DMS79 (cell line): ENCODE data around the gene PCDHB1.
A peak's percentile ranks its signal among the peaks of the same experiment; 100 is the strongest.

Experiments
- DNase-seq: peaks from one replicate; lab custom pipeline; 2025; lab: John Stamatoyannopoulos, UW

Gene PCDHB1, protein sequence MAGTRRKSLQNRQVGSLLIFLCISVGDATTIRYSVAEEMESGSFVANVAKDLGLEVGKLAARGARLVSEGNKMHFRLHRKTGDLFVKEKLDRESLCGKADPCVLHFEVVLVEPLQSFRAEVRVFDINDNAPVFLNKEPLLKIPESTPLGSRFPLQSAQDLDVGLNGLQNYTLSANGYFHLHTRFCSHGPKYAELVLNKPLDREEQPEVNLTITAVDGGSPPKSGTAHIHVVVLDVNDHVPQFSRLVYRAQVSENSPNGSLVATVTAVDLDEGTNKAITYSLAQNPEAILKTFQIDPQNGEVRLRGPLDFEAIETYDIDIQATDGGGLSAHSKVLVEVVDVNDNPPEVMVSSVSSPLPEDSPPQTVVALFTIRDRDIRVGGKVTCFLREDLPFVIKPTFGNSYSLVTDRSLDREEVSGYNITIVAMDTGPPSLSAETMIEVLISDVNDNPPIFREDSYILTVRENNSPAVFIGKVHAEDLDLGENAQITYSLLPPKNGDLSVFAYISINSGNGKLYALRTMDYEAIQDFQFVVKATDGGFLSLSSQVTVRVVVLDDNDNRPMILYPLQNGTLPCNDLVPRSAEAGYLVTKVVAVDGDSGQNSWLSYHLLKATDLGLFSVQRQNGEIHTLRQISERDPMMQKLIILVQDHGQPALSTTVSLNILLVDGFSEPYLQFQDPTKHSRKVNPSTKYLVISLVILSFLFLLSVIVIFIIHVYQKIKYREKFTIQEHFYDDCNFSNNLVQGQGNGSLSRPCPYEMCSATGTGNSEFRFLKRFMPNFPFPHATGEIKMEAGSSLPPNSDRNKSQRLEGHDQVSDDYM

GRCh38 chr5:141050622-141051520, at the start of gene PCDHB1:
Gene PCDHB1 (plus strand): TSS chr5:141051374. CDS start chr5:141051471, 97 bp downstream.
- DNase-seq: no peak

DNA sequence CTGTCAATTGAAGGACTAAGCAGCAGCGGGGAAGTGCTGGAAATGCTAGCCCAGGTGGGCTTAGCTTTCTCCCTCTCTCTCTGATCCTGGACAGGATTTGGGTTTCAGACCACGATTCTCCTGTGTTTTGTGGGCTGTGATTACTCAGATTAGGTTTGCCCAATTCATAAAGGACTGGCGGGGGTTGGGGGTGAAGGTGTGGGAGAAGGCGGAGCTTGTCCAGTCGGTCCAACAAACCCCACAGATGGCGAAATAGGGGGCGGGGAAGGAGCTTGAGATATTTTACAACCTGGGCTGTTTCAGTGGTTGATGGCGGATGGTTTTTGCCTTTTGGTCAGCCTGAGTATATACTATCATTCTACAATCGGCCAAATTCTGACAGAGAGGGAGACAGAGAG, 49.7 kb upstream of the PCDHB1 start:
- no peak for DNase-seq

DNA sequence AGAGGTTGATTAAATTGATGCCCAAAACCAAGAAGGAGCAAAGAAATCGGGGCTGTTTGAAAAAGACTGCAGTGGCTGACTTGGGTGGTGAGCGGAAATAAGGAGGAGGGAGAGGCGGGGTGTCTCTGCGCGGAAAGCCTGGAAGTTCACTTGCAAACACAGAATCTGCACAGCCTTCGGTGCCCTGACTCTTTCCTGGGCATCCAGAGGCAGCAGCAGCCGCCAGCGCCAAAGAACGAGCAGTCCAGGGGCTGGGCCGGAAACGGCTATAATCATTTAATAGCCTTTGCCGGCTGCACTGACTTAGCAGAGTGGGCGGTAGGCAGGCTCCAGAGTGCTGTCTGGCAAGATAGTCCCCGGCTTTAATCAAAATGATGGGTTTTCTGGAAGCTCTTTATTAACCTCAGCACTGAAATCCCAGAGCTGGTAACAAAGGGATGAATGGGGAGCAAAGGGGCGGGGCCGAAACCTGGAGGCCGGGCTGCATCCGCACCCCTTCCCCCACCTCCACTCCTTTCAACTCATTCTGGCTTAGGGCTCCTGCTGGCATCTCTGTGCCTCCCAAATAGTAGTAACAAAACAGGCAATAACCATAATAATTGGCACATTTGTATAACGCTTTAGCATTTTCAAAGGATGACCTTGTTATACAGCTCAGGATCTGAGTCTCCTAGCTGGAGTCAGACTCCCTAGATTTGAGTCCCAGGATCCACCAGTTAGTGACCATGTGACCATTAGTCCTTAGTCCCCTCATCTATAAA, 49.1 kb upstream of the PCDHB1 start:
- peak; percentile 18 for DNase-seq

DNA sequence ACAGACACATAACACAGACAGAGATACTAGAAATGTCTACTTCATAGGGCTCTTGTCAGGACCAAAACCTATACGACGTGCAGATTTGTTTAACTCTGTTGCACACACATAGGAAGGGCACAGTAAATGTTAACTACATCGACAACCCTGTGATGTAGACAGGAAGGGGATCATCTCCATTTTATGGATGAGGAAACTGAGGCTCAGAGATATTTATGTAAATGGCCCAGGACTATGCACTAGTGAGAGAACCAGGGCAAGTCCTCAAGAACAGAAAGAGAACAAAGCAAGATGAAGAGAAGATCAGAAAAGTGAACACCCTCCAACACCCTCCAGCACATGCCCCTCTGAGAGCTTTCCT, 48.6 kb upstream of the PCDHB1 start:
- no peak for DNase-seq

DNA sequence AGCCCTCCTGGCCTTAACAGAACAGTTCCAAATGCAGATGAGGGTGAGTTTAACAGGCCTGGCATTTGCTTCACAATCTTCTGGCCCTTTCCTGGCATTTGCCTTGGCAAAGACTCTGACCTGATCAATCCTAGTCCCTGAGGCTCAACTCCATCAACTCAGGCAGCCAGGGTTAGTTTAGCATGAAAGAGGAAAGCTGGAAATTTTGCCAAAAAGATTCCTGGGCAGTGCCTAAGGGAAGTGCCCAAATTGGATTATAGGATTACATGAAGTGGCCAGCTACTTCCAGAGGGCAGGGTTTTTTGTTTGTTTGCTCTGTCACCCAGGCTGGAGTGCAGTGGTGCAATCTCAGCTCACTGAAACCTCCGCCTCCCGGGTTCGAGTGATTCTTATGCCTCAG, 48.1 kb upstream of the PCDHB1 start:
- DNase-seq: no peak

GRCh38 chr5:141003791-141004611, 47.2 kb upstream of the PCDHB1 start:
- peak; percentile 74 for DNase-seq

DNA sequence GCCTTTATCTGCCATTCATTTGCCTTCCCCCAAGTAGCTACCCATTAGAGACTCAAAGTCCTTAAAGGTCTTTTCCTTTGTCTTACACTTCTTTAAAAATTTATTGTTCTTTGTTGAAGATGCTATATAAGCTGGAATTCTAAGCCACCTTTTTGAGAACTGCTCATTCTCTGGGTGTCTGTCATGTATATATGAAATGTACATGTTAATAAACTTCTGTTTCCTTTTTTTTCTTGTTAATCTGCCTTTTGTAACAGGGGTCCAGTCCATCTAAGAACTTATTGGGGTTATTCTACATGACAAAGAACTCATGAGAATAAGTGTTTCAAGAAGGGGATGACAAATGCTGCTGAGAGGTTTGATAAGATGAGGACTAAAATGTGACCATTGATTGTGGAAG, 43.4 kb upstream of the PCDHB1 start:
- DNase-seq: no peak

DNA sequence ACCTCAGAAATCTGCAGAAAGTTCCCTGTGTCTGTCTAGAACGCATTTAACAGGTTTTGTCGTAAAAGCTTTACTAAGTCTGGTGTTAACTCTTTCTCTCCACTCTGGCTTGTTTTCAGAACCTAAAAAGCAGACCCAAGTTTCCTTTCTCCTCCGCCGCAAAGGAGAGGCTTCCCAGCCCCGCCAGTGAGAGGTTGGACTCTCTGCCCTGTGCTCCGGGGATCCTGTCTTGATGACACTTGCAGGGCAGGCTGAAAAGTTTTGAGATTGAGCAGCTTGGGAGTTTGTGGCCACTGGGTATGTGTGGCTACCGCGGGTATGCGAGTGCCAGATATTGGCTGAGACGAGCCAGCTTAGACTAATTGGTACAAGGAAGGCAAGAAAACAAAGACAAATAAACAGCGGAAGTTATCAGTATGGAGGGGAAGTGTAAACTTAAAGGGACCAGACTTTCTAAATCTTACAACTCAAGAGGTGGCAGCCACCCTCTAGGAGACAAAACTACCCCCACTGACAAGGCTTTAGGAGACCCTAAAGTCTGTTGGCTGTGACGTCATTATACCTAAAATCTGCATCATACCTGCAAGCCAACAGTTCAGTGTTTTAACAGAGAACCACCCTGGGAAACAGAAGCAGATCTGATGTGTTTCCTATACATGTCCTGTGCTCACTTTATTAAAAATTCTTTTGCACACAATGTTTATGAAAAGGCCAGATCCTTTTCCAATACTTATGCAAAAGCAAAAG, 41.0 kb upstream of the PCDHB1 start:
- DNase-seq: no peak

- no peak for DNase-seq
These were observed 33.2 kb upstream of the PCDHB1 start for GRCh38 chr5:141017943-141018342.

DNA sequence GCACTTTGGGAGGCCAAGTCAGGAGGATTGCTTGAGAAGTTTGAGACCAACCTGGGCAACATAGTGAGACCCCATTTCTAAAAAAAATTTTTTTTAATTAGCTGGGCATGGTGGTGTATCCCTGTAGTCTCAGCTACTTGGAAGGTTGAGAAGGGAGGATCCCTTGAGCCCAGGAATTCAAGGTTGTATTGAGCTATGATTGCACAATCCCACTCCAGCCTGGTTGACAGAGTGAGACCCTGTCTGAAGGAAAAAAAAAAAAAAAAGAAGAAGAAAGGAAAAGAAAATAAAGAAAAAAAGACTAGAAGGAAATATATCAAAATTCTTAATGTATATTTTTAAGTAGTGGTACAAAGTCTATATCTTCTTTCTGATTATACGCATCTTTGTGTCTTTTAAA, 28.8 kb upstream of the PCDHB1 start:
- DNase-seq: no peak

DNA sequence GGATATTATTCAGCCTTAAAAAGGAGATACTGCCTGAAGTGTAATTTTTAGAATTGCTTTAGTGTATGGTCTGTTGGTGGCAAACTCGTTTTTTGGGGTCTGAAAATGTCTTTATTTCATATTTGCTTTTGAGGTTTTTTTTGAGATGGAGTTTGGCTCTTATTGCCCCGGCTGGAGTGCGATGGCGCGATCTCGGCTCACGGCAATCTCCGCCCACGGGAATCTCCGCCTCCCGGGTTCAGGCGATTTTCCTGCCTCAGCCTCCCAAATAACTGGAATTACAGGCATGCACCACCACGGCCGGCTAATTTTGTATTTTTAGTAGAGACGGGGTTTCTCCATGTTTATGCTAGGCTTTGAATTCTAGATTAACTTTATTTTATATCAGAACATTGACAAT, 20.2 kb upstream of the PCDHB1 start:
- DNase-seq: no peak

GRCh38 chr5:141032626-141033025, 18.5 kb upstream of the PCDHB1 start:
- no peak for DNase-seq

DNA sequence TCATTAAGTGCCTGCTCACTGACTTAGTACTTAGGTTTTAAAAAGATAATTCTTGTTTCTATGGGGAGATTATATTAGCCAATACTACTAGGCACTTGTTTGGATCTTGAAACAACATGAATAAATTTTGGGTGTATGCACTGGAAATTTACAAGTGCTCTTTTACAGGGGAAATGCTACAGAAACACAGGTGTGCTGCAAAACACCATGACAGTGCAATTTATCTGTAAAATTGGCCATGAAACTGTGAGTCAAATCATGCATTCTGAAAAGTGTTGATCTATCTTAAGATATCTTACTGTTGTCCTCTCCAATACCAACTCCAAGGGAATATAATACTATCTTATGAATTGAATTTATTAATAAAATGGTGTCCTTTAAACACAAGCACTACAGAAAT, 12.1 kb upstream of the PCDHB1 start:
- DNase-seq: peak; percentile 82

GRCh38 chr5:141039517-141039916, 11.7 kb upstream of the PCDHB1 start:
- peak; percentile 78 for DNase-seq

DNA sequence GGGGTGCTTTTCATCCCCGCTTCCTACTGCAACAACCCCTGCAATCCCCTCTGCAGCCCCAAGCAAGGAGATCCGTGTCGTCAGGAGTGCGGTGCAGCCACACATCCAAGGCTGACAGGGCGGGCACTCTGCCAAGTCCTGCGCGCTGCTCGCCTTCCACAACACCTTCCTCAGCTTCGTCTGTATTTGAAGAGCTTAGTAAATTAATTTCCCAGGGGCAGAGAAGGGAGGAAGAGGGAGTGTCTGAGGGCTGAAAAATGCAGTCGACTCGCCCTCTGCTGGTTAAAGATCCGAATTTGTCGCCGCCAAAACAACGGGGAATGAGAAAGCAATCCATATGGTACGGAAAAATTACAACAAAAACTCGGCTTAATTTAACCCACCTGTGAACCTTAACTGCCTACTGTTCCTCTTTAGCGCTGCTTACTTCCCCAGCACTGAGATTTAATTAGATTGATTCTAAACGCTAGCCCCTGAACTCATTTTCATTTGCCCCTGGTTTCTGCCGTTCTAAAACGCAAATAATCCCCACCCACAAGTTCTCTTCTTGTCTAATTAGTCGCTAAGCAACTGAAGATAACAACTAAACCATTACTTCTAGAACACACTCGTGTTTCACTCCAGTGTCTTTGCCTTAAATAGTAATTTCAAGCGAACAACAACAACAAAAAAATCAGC, 10.9 kb upstream of the PCDHB1 start:
- DNase-seq: peak; percentile 81

- peak; percentile 94 for DNase-seq
These were observed 10.3 kb upstream of the PCDHB1 start for GRCh38 chr5:141040771-141041426.

DNA sequence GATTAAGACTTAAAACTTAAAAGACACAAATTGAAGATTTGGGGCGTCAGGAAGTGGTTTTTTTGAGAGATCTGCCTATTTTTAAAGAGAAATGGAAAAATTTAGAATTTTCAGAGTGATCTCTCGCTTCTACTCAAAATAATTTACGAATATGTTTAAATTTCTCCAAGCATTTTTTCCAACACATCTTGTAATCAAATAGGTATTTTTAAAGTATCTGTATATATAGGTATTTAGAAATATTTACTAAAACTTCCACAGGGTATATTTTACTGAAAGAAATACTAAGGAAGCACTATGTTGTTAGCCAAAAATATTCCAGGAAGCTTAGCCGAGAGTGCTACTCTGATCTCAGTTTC, 9.8 kb upstream of the PCDHB1 start:
- DNase-seq: no peak

DNA sequence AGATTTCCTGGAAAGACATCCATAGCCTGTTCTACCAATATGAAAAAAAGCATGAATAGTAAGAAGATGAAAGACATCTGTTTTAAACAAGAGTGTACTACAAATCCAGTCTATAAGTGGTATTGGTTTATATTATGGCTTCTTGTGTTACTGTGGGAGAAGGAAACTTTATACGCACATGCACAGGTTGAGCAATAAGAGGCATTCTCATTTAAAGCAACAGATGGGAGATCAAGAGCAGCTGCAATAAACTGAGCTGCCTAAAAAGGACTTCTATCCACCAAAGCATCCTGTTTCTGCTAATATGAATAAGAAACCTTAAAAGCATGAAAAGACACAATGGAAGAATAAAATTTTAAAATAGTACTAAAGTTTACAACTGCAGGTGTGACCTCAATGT, 8.6 kb upstream of the PCDHB1 start:
- no peak for DNase-seq

DNA sequence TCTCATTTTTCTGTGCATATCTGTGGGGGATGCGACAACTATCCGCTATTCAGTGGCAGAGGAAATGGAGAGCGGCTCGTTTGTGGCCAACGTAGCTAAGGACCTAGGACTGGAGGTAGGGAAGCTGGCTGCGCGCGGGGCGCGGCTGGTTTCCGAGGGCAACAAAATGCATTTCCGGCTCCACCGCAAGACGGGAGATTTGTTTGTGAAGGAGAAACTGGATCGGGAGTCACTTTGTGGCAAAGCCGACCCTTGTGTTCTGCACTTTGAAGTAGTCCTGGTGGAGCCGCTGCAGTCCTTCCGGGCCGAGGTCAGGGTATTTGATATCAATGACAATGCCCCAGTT, 320 bp downstream of the PCDHB1 start:
- DNase-seq: no peak
